GM12873 (cell line): Measurements from ENCODE around the gene VPS13C.

ENCODE experiments used
- TF ChIP-seq, protein P1 (sequence below): IDR thresholded peaks from 2 replicates; pipeline ENCODE4 v1.5.1; 2012; ENCODE audit warnings: low read depth, mild to moderate bottlenecking, moderate library complexity, low read length, control low read depth; ENCODE audit not compliant: insufficient read depth; ENCODE audit errors: missing control alignments

VPS13C gene

DNA sequence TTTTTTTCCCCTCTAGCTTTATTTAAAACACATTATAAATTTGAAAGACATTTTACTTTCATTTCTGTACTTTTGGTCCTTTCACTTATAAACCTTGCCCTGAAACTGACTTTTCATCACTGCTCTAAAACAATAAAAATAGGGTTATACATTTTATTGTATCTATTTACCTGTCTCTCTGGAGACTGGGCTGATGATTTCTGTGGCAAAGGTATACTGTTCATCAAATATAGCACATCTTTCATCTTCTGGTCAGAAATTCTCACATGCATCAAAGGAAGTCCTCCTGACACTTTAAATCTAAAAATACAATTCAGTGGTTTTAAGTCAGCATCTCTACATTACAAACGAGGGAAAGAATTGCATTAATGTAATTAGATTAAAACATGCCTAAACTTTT lies 86.1 kb downstream of the VPS13C start:
- TF ChIP-seq, protein P1, sequence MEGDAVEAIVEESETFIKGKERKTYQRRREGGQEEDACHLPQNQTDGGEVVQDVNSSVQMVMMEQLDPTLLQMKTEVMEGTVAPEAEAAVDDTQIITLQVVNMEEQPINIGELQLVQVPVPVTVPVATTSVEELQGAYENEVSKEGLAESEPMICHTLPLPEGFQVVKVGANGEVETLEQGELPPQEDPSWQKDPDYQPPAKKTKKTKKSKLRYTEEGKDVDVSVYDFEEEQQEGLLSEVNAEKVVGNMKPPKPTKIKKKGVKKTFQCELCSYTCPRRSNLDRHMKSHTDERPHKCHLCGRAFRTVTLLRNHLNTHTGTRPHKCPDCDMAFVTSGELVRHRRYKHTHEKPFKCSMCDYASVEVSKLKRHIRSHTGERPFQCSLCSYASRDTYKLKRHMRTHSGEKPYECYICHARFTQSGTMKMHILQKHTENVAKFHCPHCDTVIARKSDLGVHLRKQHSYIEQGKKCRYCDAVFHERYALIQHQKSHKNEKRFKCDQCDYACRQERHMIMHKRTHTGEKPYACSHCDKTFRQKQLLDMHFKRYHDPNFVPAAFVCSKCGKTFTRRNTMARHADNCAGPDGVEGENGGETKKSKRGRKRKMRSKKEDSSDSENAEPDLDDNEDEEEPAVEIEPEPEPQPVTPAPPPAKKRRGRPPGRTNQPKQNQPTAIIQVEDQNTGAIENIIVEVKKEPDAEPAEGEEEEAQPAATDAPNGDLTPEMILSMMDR: no peak

DNA sequence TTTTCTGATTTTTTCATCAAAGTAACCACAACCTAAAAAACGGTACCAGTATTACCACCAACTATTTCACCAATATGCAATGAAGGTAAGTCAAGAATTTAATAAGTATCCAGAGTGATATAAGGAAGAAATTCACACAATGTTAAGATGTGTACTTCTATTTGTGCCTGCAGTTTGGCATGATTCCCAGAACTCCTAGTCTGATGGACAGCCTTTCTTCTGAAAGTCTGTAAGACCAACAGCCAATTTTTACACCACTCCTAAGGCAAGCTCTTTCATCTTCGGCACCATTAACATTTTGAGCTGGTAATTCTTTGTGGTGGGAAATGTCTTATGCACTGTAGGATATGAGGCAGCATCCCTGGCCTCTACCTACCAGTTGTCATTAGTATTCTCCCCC lies 108.3 kb downstream of the VPS13C start:
- TF ChIP-seq, protein P1: no peak

DNA sequence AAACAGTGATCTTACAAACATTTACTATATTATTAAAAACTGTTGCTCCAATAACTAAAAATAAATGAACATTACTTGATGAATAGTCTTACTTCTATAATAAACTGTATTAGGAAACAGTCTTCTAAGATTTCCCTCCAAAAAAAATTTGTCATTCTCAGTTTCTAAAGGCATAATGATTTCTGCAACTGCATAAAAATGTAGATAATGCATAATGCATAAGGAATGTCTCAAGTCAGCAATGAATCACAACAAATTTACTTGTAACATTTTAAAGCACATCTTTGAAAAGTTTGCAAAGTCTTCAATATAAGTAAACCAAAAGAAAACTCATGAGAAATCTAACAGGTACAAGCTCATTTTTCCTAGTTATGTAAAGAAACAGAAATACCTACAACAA lies 113.5 kb downstream of the VPS13C start:
- TF ChIP-seq, protein P1: no peak

DNA sequence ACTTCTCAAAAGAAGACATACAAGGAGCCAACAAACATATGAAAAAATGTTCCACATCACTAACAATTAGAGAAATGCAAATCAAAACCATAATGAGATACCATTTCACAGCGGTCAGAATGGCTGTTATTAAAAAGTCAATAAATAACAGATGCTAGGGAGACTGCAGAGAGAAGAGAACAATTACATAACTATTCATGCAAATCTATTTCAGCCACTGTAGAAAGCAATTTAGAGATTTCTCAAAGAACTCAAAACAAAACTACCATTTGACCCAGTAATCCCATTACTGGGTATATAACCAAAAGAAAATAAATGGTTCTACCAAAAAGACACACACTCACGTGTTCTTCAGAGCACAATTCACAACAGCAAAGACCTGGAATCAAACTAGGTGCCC lies 116.3 kb downstream of the VPS13C start:
- TF ChIP-seq, protein P1: no peak

DNA sequence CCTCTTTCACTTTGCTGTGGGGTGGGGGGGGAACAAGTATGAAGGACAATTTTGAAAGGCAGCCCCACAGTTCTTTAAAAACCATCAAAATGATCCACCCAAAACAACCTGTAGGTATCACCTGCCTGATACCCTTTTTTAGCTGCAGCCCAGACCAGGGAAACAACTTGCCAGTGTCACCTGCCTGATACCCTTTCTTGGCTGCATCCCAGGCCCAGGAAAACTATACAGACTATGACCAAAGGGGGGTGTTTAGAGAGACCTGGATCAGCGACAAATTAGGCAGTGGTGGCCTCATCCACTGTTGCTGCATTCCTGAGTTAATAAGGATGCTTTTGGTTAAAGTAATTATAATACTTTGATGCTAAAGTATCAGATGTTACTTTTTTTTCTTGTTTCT lies 122.0 kb downstream of the VPS13C start:
- TF ChIP-seq, protein P1: no peak

GRCh38 chr15:61936528-61937195 lies 123.6 kb downstream of the VPS13C start:
- TF ChIP-seq, protein P1: no peak

DNA sequence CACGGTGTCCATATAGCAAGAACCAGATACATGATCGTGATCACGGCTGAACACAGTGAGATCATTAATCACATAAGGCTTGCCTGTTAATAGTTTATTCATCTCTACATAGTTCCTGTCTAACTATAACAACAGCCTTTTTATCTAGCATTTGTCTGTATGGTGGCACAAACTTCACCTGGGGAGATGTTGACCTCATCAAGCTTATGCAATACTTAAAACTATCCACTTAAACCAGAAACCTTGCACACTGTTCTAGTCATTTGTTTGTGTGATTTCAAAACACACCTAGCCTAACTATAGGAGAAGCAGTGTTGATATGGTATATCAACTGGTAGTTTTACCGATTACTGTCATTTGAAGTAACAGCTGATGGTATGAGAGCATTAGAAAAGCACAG lies 124.8 kb downstream of the VPS13C start:
- TF ChIP-seq, protein P1: no peak
